Pancreas (tissue), 10 donors: Measurements from ENCODE around the gene LRRC75B. TPM values are rescaled to one million over a fixed set of nuclear protein-coding genes. Genes with fewer than 3 reads are reported as not detected.

Experiments used
- ATAC-seq, 4 donors: fragments of 200-7000 bp; cut with Tn5 transposase; one replicate each; pipeline versions ENCODE4 v1.8.0 to v1.9.1; 2020; ENCODE audit warnings: mild to moderate bottlenecking in 4 of 4, moderate library complexity in 4 of 4
- DNase-seq, 6 donors: peaks; one replicate each; pipeline ENCODE4 v3.0.0-alpha.2; 2020
- FAIRE-seq: peaks from 2 replicates; lab custom pipeline; 2012; peaks lifted over from hg19 to GRCh38; lab: Jason Lieb, UNC
- H3K27ac ChIP-seq, 4 donors: fragments of 200-600 bp; sonication (generic); 1 replicate in 3 of 4; 2 replicates in 1 of 4; pipeline versions ENCODE4 v1.5.0 to v1.8.0; 2020
- H3K27me3 ChIP-seq, 4 donors: fragments of 200-600 bp; one replicate each; pipeline ENCODE4 v1.8.0; 2021
- H3K36me3 ChIP-seq, 3 donors: fragments of 200-600 bp; sonication (generic) in 1 of 3; one replicate each; pipeline versions ENCODE4 v1.5.0 to v1.8.0; 2020 to 2021
- H3K4me1 ChIP-seq, 3 donors: fragments of 200-600 bp; one replicate each; pipeline ENCODE4 v1.8.0; 2021
- H3K4me3 ChIP-seq, 4 donors: fragments of 200-600 bp; sonication (generic) in 2 of 4; one replicate each; pipeline versions ENCODE4 v1.5.0 to v1.8.0; 2020 to 2021
- H3K9me3 ChIP-seq, 4 donors: fragments of 200-600 bp; one replicate each; pipeline ENCODE4 v1.8.0; 2021
- WGBS, 2 donors: extraction: QIAGEN DNeasy Blood & Tissue Kit; methylation state at CpG; one replicate each; pipeline ENCODE4 v1.1.7; 2013; 5-methylcytosine and 5-hydroxymethylcytosine counted together
- intact Hi-C, 3 donors: fragments of 100-400 bp; cut with DNase I; formaldehyde crosslinking; loops; one replicate each; pipeline versions ENCODE4 v1.11.1 to v1.14.2; 2022
- polyA plus RNA-seq, 2 donors: library from polyadenylated mRNA; stranded (reverse); fragments of 200-250 nt; gene quantifications; one replicate each; pipeline ENCODE4 v1.2.3, GENCODE V29; 2013
- total RNA-seq, 6 donors: library from RNA; stranded (reverse); fragmentation: NEBNext Ultra II Directional in 4 of 6; extraction: Animal tissue kit (Norgen Biotek cat#: 25700) in 4 of 6; gene quantifications; one replicate each; pipeline versions ENCODE4 v1.2.1 to v1.2.4, GENCODE V29; 2021 to 2023
- TF ChIP-seq, protein P1 (sequence below), 4 donors: fragments of 200-600 bp; sonication (generic) in 3 of 4; IDR thresholded peaks; one replicate each; pipeline versions ENCODE4 v1.5.0 to v1.8.0; 2021; ENCODE audit warnings: antibody characterized with exemption in 4 of 4
- donor health status: healthy with polysubstance abuse.
- donor health status: DM: no; HTN: no; CAD: no; lungs with moderate emphysema.
- donor health status: DM: no; HTN: no; CAD: no.
- donor health status: control.
- donor health status: control.
- donor health status: Bipolar disorder and iron deficiency.
- donor health status: DM: yes; HTN: yes; CAD: no.
- donor health status: DM: no; HTN: no; CAD: no.
- donor health status: DM: no; HTN: no; CAD: no.
- donor health status: DM: yes; HTN: yes; CAD: no.

LRRC75B gene
- total and polyA plus RNA-seq, 8 donors, result 8.3 to 106 (median 12.3) TPM

GRCh38 chr22:24585927-24586546 is 6.8 kb downstream of the LRRC75B start:
- H3K4me1 ChIP-seq, result peaks cover 0 to 13% (median 12%) of the 10 kb centered on the region in 3 donors
- FAIRE-seq, result no peak
- TF ChIP-seq, protein P1, sequence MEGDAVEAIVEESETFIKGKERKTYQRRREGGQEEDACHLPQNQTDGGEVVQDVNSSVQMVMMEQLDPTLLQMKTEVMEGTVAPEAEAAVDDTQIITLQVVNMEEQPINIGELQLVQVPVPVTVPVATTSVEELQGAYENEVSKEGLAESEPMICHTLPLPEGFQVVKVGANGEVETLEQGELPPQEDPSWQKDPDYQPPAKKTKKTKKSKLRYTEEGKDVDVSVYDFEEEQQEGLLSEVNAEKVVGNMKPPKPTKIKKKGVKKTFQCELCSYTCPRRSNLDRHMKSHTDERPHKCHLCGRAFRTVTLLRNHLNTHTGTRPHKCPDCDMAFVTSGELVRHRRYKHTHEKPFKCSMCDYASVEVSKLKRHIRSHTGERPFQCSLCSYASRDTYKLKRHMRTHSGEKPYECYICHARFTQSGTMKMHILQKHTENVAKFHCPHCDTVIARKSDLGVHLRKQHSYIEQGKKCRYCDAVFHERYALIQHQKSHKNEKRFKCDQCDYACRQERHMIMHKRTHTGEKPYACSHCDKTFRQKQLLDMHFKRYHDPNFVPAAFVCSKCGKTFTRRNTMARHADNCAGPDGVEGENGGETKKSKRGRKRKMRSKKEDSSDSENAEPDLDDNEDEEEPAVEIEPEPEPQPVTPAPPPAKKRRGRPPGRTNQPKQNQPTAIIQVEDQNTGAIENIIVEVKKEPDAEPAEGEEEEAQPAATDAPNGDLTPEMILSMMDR (IDR thresholded peaks at IDR 0.05), result no peak
- peaks cover 0 to 4% (median 0%) of the 10 kb centered on the region in 3 donors for H3K36me3 ChIP-seq
- H3K27ac ChIP-seq, result no peak overlapping the region
- H3K27me3 ChIP-seq, result no peaks in the 10 kb centered on the region
- no peaks in the 10 kb centered on the region for H3K9me3 ChIP-seq
- peak in 2 of 6 donors; percentile 17 to 71 for DNase-seq
- intact Hi-C loops, result no loop called here
- H3K4me3 ChIP-seq, result no peak overlapping the region
- 92 to 94% methylated on average over 24 of the region's 24 CpGs for WGBS, 2 donors
- no peak for ATAC-seq

GRCh38 chr22:24585461-24585860 is 7.4 kb downstream of the LRRC75B start:
- ATAC-seq, result no peak
- FAIRE-seq, result no peak
- no peak for DNase-seq
- Histone ChIP-seq H3K27ac (peak overlapping the region in 2 of 4 donors; percentile 10 to 37), H3K9me3 (no peaks in the 10 kb centered on the region), H3K4me1 (peaks cover 0 to 13% (median 12%) of the 10 kb centered on the region in 3 donors), H3K27me3 (no peaks in the 10 kb centered on the region), H3K4me3 (no peak overlapping the region), H3K36me3 (peaks cover 0 to 4% (median 0%) of the 10 kb centered on the region in 3 donors)
- intact Hi-C loops, result no loop called here
- TF ChIP-seq, protein P1 (IDR thresholded peaks at IDR 0.05), result no peak
- WGBS, 2 donors, result 91 to 98% methylated on average over 3 of the region's 3 CpGs

- Histone ChIP-seq H3K36me3 (peaks cover 0 to 4% (median 0%) of the 10 kb centered on the region in 3 donors), H3K27ac (peak overlapping the region in 3 of 4 donors; percentile 10 to 66 (median 37)), H3K4me1 (peaks cover 0 to 13% (median 12%) of the 10 kb centered on the region in 3 donors), H3K27me3 (no peaks in the 10 kb centered on the region), H3K9me3 (no peaks in the 10 kb centered on the region), H3K4me3 (no peak overlapping the region)
- intact Hi-C loops, result no loop called here
- FAIRE-seq (no peak), ATAC-seq (no peak), DNase-seq (peak in 3 of 6 donors; percentile 51 to 62 (median 54))
- 79 to 82% methylated on average over 10 of the region's 10 CpGs for WGBS, 2 donors
- TF ChIP-seq, protein P1 (IDR thresholded peaks at IDR 0.05), result no peak
Observed at GRCh38 chr22:24584871-24585411, 7.9 kb downstream of the LRRC75B start.

GRCh38 chr22:24584166-24584790 is 8.6 kb downstream of the LRRC75B start:
- Histone ChIP-seq H3K36me3 (peaks cover 0 to 1% (median 0%) of the 10 kb centered on the region in 3 donors), H3K9me3 (no peaks in the 10 kb centered on the region), H3K27me3 (no peaks in the 10 kb centered on the region), H3K4me1 (peaks cover 0 to 13% (median 12%) of the 10 kb centered on the region in 3 donors), H3K27ac (peak overlapping the region; percentile 33 to 66 (median 36)), H3K4me3 (no peak overlapping the region)
- WGBS, 2 donors, result 87% methylated on average over 5 of the region's 5 CpGs
- intact Hi-C loops, result no loop called here
- ATAC-seq, result no peak
- no peak for FAIRE-seq
- no peak for DNase-seq
- TF ChIP-seq, protein P1 (IDR thresholded peaks at IDR 0.05), result no peak
